Type B pancreatic cell (in vitro differentiated cells): ENCODE results near the gene ADPRHL1. TPM values are rescaled to one million over a fixed set of nuclear protein-coding genes. Genes with fewer than 3 reads are reported as not detected.

ENCODE experiments used
- DNase-seq: peaks from one replicate; pipeline ENCODE4 v3.0.0; 2021; ENCODE audit warnings: mixed read lengths; ENCODE audit not compliant: unreplicated experiment; ENCODE audit errors: extremely low spot score
- H3K27ac Mint-ChIP-seq: 2 replicates; pipeline ENCODE4 v1.8.0; 2021; ENCODE audit warnings: mild to moderate bottlenecking, mixed read lengths
- H3K27me3 Mint-ChIP-seq: 2 replicates; pipeline ENCODE4 v1.8.0; 2021; ENCODE audit warnings: mixed read lengths
- H3K36me3 Mint-ChIP-seq: 2 replicates; pipeline ENCODE4 v1.8.0; 2021; ENCODE audit warnings: mixed read lengths
- H3K4me1 Mint-ChIP-seq: one replicate; pipeline ENCODE4 v1.8.0; 2021; ENCODE audit warnings: mixed read lengths; ENCODE audit not compliant: unreplicated experiment
- H3K4me3 Mint-ChIP-seq: 2 replicates; pipeline ENCODE4 v1.8.0; 2021; ENCODE audit warnings: mild to moderate bottlenecking, mixed read lengths
- H3K9me3 Mint-ChIP-seq: 2 replicates; pipeline ENCODE4 v1.8.0; 2021; ENCODE audit warnings: mixed read lengths
- total RNA-seq: library from RNA; stranded (reverse); gene quantifications from 2 replicates; pipeline ENCODE4 v1.2.1, GENCODE V29; 2021; ENCODE audit warnings: low replicate concordance
- TF ChIP-seq, protein P1 (sequence below): fragments of 200-600 bp; sonication (generic); conservative IDR thresholded peaks from 2 replicates; pipeline ENCODE4 v1.5.0; 2021; ENCODE audit warnings: antibody characterized with exemption, mild to moderate bottlenecking

The ADPRHL1 gene
- total RNA-seq, 1 donor from 2014 or later, result 4.1 TPM

DNA sequence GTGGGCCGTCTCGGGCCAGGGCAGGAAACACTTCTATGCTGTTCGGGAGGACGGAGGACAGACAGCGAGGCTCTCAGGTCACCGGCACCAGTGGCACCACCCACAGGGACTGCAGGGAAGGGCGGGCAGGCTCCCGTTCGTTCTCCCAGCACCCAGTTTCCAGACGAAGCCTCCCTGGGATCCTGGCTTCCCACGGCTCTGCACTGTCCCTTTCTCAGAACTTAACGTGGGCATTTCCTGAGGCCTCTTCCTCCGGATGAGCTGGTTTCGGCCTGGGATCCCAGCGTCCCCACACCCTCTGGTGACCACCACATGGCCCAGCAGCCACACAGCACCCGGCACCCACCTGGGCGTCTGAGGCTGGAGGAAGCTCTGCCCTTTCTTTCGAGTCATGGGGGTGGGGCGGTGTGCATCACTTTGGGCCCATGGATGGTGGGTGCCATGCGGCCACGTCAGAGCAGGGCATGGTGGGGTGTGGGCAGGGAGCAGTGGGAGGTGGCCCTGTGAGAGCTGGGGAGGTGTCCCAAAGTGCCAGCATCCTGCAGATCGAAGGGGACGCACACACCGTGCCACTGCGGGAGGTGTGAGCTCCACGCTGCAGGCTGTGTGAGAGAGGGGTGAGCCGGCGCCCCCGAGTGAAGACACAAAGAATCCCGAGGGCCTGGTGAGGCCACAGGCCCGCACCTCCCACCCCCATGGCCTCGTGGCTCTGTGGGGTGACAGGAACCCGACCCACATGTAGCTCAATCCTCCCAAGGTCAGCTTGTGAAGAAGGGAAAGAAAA, 50.6 kb downstream of the ADPRHL1 start:
- Mint-ChIP-seq H3K36me3 (no peaks in the 10 kb centered on the region), H3K27ac (no peak overlapping the region), H3K4me1 (peaks cover 6% of the 10 kb centered on the region), H3K4me3 (no peak overlapping the region), H3K9me3 (no peaks in the 10 kb centered on the region), H3K27me3 (no peaks in the 10 kb centered on the region)
- TF ChIP-seq, protein P1, sequence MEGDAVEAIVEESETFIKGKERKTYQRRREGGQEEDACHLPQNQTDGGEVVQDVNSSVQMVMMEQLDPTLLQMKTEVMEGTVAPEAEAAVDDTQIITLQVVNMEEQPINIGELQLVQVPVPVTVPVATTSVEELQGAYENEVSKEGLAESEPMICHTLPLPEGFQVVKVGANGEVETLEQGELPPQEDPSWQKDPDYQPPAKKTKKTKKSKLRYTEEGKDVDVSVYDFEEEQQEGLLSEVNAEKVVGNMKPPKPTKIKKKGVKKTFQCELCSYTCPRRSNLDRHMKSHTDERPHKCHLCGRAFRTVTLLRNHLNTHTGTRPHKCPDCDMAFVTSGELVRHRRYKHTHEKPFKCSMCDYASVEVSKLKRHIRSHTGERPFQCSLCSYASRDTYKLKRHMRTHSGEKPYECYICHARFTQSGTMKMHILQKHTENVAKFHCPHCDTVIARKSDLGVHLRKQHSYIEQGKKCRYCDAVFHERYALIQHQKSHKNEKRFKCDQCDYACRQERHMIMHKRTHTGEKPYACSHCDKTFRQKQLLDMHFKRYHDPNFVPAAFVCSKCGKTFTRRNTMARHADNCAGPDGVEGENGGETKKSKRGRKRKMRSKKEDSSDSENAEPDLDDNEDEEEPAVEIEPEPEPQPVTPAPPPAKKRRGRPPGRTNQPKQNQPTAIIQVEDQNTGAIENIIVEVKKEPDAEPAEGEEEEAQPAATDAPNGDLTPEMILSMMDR, result no peak
- DNase-seq, result no peak

DNA sequence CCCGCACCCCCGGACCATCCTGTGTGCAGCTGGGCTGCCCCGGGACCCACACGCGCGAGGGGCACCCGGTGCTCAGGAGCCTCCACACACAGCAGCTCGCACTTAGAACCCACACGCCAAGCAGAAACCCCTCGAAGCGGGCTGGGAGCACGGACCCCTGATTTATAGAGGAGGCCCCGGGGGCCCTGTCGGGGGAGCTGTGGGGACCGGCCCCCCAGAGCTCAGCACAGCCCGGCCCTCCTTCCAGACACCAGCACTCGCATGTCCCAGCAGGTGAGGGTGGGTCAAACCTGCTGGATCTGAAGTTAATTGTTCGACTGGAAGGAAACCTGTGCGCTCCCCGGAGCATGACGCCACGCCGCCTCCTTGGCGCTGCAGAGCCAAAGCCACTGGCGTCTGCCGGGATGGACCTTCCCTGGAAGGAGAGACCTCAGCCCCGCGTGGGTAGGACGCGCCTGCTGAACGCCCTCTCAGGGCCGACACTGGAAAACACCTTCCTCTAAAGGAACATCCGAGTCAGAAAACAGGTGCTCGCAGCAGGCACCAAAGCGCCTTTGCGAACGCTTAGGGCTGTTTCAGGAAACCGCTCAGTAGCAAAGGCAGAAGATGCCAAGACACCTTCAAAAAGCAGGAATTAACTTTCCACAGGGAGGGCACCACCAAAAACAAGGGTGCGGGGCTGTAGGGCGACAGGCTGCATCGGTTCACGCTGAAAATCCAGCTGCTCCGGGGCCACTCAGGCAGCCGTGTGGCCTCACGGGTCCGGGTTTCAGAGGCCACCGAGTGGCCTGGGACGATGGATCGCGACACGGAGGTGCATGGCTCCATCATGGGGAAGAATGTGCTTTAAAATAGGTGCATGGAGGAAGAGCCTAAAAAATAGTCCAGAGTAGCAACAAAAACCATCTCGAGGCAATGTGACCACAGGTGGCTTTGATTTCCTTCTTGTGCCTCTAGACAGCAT, 51.6 kb downstream of the ADPRHL1 start:
- H3K27ac Mint-ChIP-seq, result no peak overlapping the region
- peaks cover 6% of the 10 kb centered on the region for H3K4me1 Mint-ChIP-seq
- TF ChIP-seq, protein P1, result no peak
- H3K4me3 Mint-ChIP-seq, result no peak overlapping the region
- DNase-seq, result no peak
- H3K27me3 Mint-ChIP-seq, result no peaks in the 10 kb centered on the region
- H3K36me3 Mint-ChIP-seq, result no peaks in the 10 kb centered on the region
- no peaks in the 10 kb centered on the region for H3K9me3 Mint-ChIP-seq

DNA sequence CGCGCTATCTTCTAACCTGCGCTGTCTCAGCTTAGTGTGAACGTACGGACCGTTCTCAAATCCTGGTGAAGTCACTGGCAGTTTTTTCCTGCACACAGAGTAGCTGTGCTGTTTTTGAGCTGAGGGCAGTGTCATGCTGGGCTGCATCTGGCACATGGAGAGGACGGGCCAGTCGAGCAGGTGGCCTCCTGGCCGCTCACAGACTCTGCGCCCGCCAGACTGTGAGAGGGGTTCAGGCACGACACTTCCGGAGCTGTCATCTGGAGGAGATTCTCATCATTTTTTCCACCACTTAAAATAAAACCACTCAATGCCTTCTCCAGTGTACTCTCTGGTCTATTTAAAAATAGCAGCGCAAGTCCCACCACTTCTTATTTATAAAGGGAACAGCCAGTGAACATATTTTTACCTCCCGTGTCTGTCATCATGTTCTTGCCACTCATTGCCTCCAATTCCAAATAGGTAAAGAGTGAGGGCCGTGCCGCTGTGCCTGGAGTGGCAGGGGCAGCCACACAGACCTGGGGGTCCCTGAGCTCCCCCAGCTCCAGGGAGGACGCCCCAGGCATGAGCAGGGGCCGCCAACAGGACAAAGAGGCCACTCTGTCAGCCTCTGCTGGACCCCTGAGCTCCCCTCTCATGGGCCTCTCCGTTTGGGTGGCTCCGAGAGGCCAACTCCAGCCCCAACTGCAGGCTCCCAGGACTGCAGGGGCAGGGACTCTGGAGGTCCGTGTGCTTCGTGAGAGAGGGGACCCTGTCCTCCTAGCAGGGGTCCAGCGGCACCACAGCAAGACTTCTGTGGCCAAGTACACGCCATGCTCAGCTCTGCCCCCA, 52.5 kb downstream of the ADPRHL1 start:
- TF ChIP-seq, protein P1, result no peak
- no peak for DNase-seq
- Mint-ChIP-seq H3K4me1 (peaks cover 6% of the 10 kb centered on the region), H3K27ac (no peak overlapping the region), H3K4me3 (no peak overlapping the region), H3K36me3 (no peaks in the 10 kb centered on the region), H3K9me3 (no peaks in the 10 kb centered on the region), H3K27me3 (no peaks in the 10 kb centered on the region)

DNA sequence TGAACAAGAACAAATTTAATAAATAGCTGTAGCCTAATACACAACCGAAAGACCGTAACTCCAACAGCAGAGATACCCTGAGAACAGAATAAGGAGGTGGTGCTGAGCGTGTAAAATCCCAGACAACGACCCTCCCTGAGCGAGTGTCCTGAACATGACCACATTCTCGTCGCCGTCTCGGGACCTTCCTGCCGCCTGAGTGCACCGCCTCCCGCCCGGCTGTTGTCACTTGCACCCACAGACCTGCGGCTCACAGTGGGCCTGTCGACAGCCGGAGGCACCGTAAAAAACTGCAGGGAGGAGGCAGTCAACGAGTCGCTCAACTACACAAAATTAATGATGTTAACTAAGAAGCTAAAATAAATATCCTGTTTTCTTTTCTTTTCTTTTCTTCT, 53.5 kb downstream of the ADPRHL1 start:
- DNase-seq, result no peak
- Mint-ChIP-seq H3K4me3 (no peak overlapping the region), H3K27ac (no peak overlapping the region), H3K9me3 (no peaks in the 10 kb centered on the region), H3K27me3 (no peaks in the 10 kb centered on the region), H3K36me3 (no peaks in the 10 kb centered on the region), H3K4me1 (peaks cover 6% of the 10 kb centered on the region)
- TF ChIP-seq, protein P1, result no peak
